Measurements from ENCODE around the gene CDO1. TPM values are rescaled to one million over a fixed set of nuclear protein-coding genes. Genes with fewer than 3 reads are reported as not detected.

Gene CDO1
- polyA plus RNA-seq, 1 donor: 15.4 TPM

GRCh38 chr5:115785381-115786065, 30.9 kb downstream of the CDO1 start:
- peak; percentile 33 for DNase-seq

GRCh38 chr5:115778417-115778816, 38.0 kb downstream of the CDO1 start:
- DNase-seq: no peak

GRCh38 chr5:115776989-115777388, 39.5 kb downstream of the CDO1 start:
- no peak for DNase-seq

GRCh38 chr5:115775999-115776398, 40.5 kb downstream of the CDO1 start:
- DNase-seq: no peak

GRCh38 chr5:115774684-115775083, 41.8 kb downstream of the CDO1 start:
- DNase-seq: peak; percentile 86

- peak; percentile 19 for DNase-seq
Observed at GRCh38 chr5:115772731-115773475, 43.6 kb downstream of the CDO1 start.

GRCh38 chr5:115770466-115770865, 46.0 kb downstream of the CDO1 start:
- DNase-seq: no peak

- DNase-seq: no peak
Observed at GRCh38 chr5:115767424-115767823, 49.0 kb downstream of the CDO1 start.

GRCh38 chr5:115766608-115767007, 49.9 kb downstream of the CDO1 start:
- no peak for DNase-seq

GRCh38 chr5:115758356-115758755, 58.1 kb downstream of the CDO1 start:
- no peak for DNase-seq

- DNase-seq: no peak
Observed at GRCh38 chr5:115755675-115756074, 60.8 kb downstream of the CDO1 start.

Other genes starting within 250 kb of the CDO1 start
- gene TICAM2, start 214.2 kb downstream of the CDO1 start, polyA plus RNA-seq (ENCODE audit: insufficient read length): 5.0 TPM
- 53.0 TPM for gene TMED7, start 190.6 kb downstream of the CDO1 start, polyA plus RNA-seq (ENCODE audit: insufficient read length)
- 48.4 TPM for gene ATG12, start 24.9 kb upstream of the CDO1 start, polyA plus RNA-seq (ENCODE audit: insufficient read length)
- gene AP3S1, start 25.3 kb upstream of the CDO1 start, polyA plus RNA-seq (ENCODE audit: insufficient read length): 87.2 TPM
- gene LVRN, start 145.8 kb upstream of the CDO1 start, polyA plus RNA-seq (ENCODE audit: insufficient read length): 4.1 TPM
- 0.10 TPM for gene ARL14EPL, start 215.8 kb upstream of the CDO1 start, polyA plus RNA-seq (ENCODE audit: insufficient read length)

All from hindlimb muscle (tissue), 1 donor.